Fibroblast of skin of left quadriceps (primary cell): ENCODE data around the gene HBP1.
"Not testable (repeated sequence)": the region's sequence is repeated elsewhere in the genome, so short reads cannot be mapped to it uniquely, and the experiment has no call there.

Source experiments
- DNase-seq, 2 experiments: peaks; one replicate each; pipeline ENCODE4 v3.0.0-alpha.2; 2013; ENCODE audit warnings: low read depth in 2 of 2

The HBP1 gene

DNA sequence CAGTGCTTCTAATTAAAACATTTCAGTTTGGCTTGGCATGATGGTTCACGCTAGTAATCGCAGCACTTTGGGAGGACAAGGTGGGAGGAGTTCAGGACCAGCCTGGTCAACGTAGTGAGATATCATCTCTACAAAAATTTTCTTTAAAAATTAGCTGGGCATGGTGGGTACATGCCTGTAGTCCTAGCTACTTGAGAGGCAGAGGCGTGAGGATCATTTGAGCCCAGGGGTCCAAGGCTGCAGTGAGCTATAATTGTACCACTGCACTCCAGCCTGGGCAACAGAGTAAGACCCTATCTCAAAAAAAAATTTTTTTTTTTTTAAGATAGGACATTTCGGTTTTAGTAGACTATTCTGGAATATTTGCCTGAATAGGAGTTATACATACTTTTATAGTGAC is 12.4 kb downstream of the HBP1 start:
- no peak for DNase-seq

DNA sequence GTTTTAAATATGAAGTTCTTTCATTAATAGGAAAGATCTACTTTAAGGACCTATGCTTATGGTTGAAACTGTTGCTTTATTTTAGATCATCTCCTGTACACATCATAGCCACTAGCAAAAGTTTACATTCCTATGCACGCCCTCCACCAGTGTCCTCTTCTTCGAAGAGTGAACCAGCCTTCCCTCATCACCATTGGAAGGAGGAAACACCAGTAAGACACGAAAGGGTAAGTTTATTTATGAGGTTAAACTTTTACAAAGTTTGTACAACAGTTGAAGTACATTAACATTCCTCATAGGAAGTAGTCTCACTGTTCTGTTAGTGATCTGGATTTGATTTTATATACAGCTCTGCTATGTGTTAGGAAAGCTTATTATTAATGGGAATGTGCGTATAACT is 16.9 kb downstream of the HBP1 start:
- DNase-seq: no peak

DNA sequence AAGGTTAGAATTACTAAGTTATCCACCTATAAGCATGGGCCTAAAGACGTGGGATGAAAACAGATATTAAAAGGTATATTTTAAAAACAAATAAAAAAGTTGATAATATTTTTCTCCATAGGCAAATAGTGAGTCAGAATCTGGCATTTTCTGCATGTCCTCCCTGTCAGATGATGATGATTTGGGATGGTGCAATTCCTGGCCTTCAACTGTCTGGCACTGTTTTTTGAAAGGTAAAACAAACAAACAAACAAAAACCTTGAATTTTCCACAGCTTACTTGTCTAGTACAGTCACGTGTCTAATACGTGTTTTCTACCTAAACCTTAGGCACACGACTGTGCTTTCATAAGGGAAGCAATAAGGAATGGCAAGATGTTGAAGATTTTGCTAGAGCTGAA is 17.4 kb downstream of the HBP1 start:
- no peak for DNase-seq

DNA sequence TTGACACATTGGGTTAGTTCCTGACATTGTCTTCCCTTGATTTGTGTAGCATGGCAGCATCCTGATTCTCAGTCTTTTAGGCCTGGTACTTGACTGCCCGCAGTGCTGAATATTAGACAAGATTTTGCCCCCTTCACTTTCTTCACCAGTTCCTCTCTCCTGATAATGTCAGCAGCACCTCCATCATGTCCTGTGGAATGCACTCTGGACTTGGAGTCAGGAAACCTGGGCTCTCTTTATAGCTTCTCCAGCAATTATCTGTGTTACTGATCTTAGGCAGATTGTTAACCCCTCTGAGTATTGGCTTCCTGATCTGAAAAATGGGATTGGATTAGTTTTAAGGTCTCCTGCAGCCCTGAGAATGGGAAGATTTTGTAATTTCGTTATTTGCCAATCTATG is 19.0 kb downstream of the HBP1 start:
- no peak for DNase-seq

DNA sequence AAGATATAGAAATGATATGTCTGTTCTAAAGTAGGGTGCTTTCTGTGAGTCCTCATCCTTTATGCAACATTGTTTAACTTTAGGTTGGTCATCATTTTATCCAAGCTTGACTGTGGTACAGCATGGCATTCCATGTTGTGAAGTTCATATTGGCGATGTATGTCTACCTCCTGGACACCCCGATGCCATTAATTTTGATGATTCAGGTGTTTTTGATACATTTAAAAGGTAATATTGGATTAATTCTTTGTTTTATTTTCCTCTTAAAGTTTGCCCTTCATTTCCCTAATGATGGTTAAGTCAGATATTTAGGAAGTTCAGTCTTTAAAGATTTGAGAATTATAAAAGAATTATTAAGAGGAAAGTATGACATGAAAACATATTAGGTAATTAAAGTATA is 21.3 kb downstream of the HBP1 start:
- no peak for DNase-seq

DNA sequence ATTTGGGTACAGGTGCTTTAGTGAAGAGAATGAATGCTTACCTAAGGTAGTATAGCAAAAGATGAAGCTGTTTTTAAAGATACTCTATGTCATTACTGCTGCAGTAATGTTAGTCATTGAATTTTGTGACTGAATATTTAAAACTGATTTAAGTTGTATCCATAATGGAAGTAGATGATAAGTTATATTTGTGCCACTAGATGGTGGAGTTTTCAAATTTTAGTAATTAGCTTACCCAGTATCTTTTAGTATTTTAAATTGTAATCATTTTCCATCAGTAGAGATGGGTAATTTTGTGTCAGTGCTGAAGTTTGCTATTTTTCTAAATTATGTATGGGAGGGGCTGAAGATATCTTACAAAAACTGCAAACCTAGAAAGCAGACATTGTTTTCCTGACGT is 25.2 kb downstream of the HBP1 start:
- no peak for DNase-seq

DNA sequence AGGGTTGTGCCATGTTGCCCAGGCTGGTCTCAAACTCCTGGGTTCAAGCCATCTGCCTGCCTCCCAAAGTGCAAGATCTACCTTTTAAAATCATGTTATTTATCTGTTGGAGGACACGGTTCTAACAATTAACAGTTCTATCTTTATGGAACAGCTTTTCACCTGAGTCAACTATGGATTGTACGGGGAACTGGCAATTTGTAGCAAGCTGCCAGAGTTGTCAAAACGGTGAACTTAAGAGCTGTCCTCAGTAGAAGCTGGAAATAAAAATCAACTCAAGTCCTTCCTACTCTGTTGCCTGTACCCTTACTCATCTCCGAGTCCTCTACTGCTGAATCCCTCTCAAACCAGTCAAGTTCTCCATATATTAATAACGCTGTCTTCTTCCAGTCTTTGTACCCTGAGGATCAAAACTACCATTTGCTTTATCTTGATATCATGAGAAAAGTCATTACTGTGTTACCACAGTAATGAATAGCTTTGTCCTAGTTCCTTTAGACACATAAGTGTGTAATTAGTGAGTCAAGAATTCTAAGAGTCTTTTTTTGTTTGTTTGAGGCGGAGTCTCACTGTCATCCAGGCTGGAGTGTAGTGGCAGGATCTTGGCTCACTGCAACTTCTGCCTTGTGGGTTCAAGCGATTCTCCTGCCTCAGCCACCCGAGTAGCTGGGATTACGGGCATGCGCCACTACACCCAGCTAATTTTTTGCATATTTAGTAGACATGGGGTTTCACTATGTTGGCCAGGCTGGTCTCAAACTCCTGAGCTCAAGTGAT is 28.2 kb downstream of the HBP1 start:
- no peak for DNase-seq

DNA sequence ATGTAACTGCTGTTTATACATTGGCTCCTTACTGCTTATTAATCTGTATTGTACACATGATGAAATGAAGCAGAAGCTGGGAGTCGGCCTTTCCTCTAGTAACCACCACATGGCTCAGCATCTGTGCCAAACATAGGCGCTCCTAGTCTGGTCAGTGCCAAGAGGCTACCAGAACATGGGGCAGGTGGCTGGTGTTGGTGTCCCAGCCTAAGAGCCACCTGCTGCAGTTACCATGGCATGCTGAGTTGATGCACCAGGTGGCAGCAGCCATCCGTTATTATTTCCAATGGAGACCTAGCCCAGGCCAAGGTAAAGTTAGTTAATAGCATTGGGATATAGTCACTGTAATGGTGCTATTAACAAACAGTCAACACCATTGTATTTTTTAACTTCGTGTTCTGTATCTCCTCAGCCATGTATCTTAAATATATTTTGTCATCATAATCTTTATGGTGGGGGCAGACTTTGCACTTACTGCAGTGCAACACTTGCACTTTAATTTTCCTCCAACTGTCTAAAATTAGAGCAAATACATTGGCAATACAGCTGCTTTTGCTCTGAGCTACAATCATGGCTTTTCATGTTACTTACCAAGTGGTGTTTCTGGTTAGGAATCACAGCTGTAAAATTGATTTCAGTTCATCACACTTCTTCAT is 33.1 kb downstream of the HBP1 start:
- DNase-seq: no peak

DNA sequence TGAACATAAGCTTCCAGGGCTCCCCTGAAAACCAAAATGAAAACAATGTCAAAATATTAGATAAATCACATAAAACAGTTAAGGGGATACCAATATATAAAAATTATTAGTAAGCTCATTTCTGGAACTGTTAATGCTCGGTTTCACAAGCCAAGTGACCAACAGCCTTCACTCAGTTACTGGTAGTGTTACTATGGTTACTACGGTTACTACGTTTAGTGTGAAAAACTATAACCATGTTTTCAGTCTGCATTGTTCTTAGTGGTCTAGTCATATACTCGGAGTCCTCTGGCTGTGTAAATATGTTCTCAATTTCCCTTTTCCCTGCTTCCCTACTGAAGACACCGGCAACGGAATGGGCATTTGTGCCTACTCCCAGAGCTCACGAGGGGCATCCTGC is 34.8 kb downstream of the HBP1 start:
- DNase-seq: no peak

DNA sequence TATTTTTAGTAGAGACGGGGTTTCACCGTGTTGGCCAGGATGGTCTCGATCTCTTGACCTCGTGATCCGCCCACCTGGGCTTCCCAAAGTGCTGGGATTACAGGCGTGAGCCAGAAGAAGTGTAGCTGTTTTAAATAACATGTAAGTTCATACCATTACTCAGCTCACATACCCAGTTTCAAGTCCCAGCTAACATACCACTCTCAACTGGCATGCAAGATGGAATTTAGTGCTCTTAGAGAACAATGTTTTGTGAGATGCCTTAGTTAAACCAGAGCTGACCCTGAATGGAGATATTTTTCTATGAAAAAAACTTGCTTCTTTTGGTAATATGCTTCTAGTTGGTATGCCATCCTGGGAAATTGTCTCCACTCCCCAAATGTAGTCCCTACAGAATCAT is 37.3 kb downstream of the HBP1 start:
- no peak for DNase-seq

DNA sequence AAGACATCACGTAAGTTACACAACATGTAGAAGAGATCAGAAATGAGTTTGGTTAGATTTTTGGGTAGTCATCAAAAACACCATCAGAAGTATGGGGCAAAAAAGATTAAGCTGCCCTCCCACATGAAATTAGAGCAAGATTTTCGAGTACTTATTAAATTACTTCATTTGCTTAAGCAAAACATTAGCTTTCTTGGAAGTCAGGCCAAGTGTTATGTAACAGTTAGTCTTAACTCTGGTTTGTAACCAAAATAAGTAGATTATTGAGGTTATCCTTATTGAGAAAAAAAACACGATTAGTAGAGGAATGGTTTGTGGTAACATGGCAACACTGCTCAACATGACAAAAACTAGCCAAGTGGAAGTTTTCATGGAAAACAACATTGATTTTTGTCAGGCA is 37.9 kb downstream of the HBP1 start:
- no peak for DNase-seq

DNA sequence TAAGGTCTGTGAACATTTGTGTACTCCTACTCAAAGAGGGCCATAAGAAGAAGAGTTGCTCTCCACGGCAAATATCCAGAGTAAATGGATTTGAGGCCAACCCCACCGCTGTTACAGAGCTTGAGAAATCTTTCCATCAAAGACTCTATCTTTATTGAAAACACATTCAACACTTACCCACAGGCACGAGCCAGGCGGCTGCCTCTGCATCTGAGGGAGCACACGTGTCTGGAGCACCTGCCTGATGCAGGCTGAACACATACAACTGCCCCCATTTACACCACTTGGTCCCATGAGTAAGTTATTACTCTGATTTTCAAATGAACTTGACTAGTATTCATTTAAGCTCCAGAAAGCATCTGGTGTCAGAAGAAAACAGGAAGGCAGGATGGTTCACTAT is 38.7 kb downstream of the HBP1 start:
- no peak for DNase-seq

DNA sequence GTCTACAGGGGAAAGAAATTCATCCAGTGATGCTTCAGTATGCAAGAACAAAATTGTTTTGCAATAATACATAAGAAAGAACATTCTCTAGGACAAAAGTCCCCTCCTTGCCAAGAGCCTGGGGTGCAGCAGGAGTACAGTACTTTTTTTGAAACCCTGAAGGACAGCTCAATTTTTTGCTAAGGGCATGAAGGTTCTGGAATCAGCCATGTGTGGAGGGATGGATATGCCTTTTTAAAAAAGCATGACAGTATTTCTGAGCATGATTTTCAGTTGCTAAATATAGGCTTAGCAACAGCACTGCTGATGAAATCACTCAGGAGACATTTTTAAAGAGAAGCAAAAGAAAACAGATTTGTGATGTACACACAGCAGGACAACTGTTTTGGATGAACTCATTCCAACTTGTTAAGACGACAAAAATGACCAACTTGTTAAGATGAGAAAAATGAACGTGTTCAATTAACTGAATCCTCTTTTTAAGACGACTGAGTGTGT is 39.3 kb downstream of the HBP1 start:
- no peak for DNase-seq

DNA sequence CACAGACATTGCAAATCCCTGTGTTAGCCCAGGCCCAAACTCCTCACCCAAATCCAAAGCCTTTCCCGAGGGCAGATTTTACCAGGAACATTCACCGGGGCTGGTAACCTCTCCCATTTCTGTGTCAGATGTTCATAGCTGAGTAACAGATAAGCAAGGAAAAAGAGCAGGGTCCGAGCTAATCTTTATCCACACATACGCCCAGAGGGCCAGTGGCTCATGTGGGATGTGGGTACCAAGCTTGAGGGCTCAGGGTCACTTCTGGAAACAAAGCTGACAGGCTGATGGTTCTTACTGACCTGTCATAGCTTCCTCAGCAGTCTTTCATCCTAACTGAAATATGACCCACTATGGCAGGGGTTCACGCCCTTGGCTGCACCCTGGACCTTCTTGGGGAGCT is 39.8 kb downstream of the HBP1 start:
- no peak for DNase-seq

DNA sequence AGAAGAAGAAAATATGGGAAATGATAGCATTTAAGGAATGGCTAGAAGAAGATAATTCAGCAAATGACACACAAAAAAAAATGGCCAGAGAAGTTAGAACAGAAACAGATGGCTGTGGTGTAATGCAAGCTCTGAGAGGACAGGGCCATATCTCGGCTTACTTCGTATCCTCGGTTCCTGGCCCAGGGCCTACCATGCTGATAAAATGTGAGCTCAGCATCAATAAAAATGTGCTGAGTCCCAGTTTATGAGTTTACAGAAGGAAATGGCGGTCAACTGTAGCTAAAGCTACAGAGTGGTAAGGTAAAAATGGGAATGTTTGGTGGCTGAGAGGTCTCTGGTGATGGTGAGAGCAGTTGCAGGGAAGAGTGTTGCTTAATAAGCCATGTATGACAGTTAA is 40.8 kb downstream of the HBP1 start:
- DNase-seq: no peak

DNA sequence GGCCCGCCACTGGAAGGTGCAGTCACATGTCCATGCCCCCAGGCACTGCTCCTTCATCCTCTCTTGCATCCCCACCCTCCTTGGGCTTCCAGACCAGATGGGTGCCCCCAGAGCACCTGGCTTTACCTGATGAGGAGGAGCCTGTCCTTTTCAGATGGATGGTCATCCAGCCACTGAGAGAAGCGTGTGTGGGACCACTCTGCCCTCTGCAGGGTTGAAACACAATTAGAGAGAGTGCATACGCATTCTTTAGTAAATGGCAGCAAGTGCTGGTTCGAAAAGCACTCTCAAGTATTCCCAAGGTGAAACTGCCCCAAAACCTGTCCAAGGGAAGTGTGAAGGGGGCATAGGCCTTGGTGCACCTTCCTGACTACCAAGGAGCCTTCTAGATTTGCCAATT is 41.6 kb downstream of the HBP1 start:
- DNase-seq: no peak

DNA sequence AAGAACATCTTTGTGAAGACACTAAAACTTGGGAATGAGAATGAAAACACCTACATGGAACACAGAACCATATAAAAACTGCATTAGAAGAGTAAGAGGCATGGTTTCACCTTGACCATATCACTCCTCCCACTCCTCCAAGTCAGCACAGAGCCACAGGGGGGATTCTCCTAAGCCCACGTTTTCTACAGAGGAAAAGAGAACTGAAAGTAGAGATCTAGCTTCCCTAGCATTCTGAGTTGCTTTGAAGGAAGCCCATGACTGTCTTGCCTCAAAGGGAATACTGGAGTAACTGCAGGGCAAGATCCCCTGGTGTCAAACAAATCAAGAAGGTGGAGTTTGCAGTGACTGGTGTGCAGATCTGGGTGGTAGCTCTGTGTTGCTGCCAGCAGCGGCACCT is 43.9 kb downstream of the HBP1 start:
- no peak for DNase-seq

DNA sequence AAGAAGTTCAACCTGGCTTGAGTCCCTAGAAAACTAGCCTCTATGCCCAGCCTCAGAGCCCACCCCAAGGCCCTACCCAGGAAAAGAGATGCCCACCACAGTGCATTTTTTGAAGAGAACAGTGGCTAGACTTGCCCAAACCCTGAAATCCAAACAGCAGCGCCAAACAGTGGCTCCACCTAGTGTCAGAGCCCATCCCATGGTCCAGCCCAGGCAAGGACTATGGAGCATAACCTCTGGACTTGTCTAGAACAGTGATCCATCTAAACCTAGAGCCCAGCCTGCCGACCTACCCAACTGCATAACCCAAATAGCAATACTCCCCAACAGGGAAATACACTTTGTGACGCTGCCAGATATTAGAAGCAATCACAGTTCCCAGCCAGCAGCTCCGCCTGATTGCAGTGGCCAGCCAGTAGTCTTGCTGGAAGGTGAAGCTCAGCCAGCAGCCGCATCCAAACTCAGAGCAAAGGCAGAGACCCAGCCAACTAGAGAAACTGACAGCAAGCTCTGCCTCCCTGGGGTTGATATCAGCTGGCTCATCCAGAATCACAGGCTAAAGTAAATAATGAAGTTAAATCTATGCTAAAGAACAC is 44.5 kb downstream of the HBP1 start:
- DNase-seq: no peak

DNA sequence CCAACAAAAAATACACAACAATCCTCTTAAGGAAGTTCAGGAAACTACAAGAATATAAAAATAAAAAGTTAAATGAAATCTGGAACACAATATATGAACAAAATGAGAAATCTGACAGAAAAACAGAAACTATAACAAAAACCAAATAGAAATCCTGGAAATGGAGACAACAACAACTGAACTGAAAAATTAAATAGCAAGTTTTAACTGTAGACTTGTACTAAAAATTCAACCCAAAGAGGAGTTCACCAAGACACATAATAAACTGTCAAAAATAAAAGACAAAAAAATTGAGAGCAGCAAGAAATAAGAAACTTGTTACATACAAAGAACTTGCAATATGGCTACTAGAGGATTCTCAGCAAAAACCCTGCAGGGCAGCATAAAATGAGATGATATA is 45.1 kb downstream of the HBP1 start:
- no peak for DNase-seq

DNA sequence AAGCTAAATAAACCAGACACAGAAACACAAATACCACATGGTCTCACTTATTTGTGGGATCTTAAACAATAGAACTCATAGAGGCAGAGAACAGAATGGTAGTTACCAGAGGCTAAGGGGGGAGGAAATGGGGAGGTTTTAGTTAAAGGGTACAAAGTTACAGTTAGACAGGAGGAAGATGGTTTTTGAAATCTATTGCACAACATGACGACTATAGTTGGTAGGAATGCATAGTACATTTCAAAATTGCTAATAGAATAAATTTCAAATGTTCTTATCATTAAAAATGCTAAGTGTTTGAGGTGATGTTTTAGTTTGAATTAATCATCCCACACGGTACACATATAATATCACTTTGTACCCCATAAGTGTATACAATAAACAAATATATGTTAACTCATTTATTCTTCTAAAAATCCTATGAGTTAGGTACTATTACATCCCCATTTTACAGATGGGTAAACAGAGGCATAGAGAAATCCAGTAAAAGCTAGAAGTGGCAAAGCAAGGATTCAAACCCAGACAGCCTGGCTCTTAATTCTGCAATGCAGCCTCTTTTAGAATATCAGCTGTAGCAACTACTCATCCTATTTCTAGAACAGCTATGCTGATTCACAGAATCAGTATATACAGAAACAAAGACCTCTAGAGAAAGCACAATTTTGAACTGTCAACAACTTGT is 50.9 kb downstream of the HBP1 start:
- DNase-seq: no peak

DNA sequence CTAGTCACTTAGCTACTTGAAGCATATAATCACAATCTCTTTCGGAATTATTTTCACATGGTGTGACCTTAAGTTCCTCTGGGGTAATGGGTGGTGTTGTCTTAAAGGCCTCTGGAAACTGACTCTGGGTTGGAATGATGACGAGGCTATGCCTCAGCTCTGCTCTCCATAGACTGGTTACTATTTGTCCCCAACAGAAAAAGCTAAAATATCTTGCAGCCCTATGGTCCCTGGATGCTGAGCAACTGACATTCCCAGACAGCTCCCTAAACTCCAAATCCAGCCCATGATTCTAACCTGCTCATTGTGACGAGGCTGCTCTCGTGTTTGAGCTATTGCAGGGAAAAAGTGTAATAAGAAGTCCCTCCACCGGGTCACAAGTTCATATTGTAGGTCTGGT is 51.6 kb downstream of the HBP1 start:
- DNase-seq: no peak

DNA sequence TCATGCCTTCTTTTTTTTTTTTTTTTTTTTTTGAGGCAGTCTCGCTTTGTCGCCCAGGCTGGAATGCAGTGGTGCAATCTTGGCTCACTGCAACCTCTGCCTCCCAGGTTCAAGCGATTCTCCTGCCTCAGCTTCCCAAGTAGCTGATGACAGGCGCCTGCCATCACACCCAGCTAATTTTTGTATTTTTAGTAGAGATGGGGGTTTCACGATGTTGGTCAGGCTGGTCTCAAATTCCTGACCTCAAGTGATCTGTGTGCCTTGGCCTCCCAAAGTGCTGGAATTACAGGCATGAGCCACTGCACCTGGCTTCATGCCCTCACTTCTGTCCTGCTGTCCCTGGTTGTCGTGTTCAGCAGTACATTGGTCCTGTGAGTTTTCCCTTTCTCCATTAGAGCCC is 52.0 kb downstream of the HBP1 start:
- DNase-seq: not testable (repeated sequence)
